SK-N-SH treated with all-trans-retinoic acid at 6 μM for 48 hours (cell line): ENCODE measurements around the gene PSAPL1.

Source experiments
- ATAC-seq: fragments of 200-7000 bp; cut with Tn5 transposase; 3 replicates; pipeline ENCODE4 v1.9.1; 2020; ENCODE audit warnings: mild to moderate bottlenecking, moderate library complexity
- ARNTL ChIP-seq: fragments of 450-650 bp; formaldehyde crosslinking; IDR thresholded peaks from 2 replicates; pipeline ENCODE4 v1.5.0; 2020; ENCODE audit warnings: low read depth, mild to moderate bottlenecking, moderate library complexity, borderline replicate concordance
- BACH2 ChIP-seq: fragments of 250-450 bp; sonication (Bioruptor Pico); IDR thresholded peaks from 2 replicates; pipeline ENCODE4 v1.9.0; 2021; ENCODE audit warnings: mild to moderate bottlenecking, borderline replicate concordance
- CSDC2 ChIP-seq: fragments of 250-450 bp; sonication (Bioruptor Pico); IDR thresholded peaks from 2 replicates; pipeline ENCODE4 v1.5.0; 2020; ENCODE audit warnings: mild to moderate bottlenecking, moderate library complexity
- CSRNP3 ChIP-seq: fragments of 250-450 bp; sonication (Bioruptor Pico); IDR thresholded peaks from 2 replicates; pipeline ENCODE4 v1.5.1; 2021; ENCODE audit warnings: mild to moderate bottlenecking, moderate library complexity
- ESRRG ChIP-seq: fragments of 250-450 bp; sonication (Bioruptor Pico); IDR thresholded peaks from 2 replicates; pipeline ENCODE4 v1.6.1; 2021; ENCODE audit warnings: mild to moderate bottlenecking
- GLIS3 ChIP-seq: fragments of 250-450 bp; sonication (Bioruptor Pico); IDR thresholded peaks from 2 replicates; pipeline ENCODE4 v1.5.0; 2020; ENCODE audit warnings: mild to moderate bottlenecking, moderate library complexity
- OSR1 ChIP-seq: fragments of 250-450 bp; sonication (Bioruptor Pico); IDR thresholded peaks from 2 replicates; pipeline ENCODE4 v1.8.0; 2022; ENCODE audit warnings: moderate library complexity, mild to moderate bottlenecking, inconsistent platforms
- PATZ1 ChIP-seq: fragments of 250-450 bp; sonication (Bioruptor Pico); IDR thresholded peaks from 2 replicates; pipeline ENCODE4 v1.8.0; 2020; ENCODE audit warnings: mild to moderate bottlenecking, moderate library complexity, borderline replicate concordance
- POU6F1 ChIP-seq: fragments of 250-450 bp; sonication (Bioruptor Pico); IDR thresholded peaks from 2 replicates; pipeline ENCODE4 v1.8.0; 2021; ENCODE audit warnings: low read depth, mild to moderate bottlenecking, moderate library complexity, borderline replicate concordance
- PPARA ChIP-seq: fragments of 250-450 bp; sonication (Bioruptor Pico); IDR thresholded peaks from 2 replicates; pipeline ENCODE4 v1.5.0; 2020; ENCODE audit warnings: mild to moderate bottlenecking, borderline replicate concordance
- RARB ChIP-seq: fragments of 250-450 bp; sonication (Bioruptor Pico); IDR thresholded peaks from 2 replicates; pipeline ENCODE4 v1.8.0; 2021; ENCODE audit warnings: mild to moderate bottlenecking, moderate library complexity
- SNAI2 ChIP-seq: fragments of 250-450 bp; sonication (Bioruptor Pico); IDR thresholded peaks from 2 replicates; pipeline ENCODE4 v1.5.0; 2020; ENCODE audit warnings: mild to moderate bottlenecking, moderate library complexity
- TCF4 ChIP-seq: fragments of 250-450 bp; sonication (Bioruptor Pico); IDR thresholded peaks from 2 replicates; pipeline ENCODE4 v1.8.0; 2021; ENCODE audit warnings: mild to moderate bottlenecking, moderate library complexity, borderline replicate concordance
- TOX ChIP-seq: fragments of 250-450 bp; sonication (Bioruptor Pico); IDR thresholded peaks from 2 replicates; pipeline ENCODE4 v1.8.0; 2021; ENCODE audit warnings: mild to moderate bottlenecking, moderate library complexity, borderline replicate concordance
- ZC3H10 ChIP-seq: fragments of 250-450 bp; sonication (Bioruptor Pico); IDR thresholded peaks from 2 replicates; pipeline ENCODE4 v1.5.1; 2021; ENCODE audit warnings: mild to moderate bottlenecking, moderate library complexity
- ZFP3 ChIP-seq: fragments of 250-450 bp; sonication (Bioruptor Pico); IDR thresholded peaks from 2 replicates; pipeline ENCODE4 v1.5.0; 2020; ENCODE audit warnings: mild to moderate bottlenecking, moderate library complexity
- ZFP30 ChIP-seq: fragments of 450-650 bp; formaldehyde crosslinking; IDR thresholded peaks from 2 replicates; pipeline ENCODE4 v1.5.0; 2022; ENCODE audit warnings: mild to moderate bottlenecking, moderate library complexity
- ZNF565 ChIP-seq: fragments of 450-650 bp; formaldehyde crosslinking; conservative IDR thresholded peaks from 2 replicates; pipeline ENCODE4 v1.5.0; 2020; ENCODE audit warnings: low read depth, mild to moderate bottlenecking, moderate library complexity
- ZNF70 ChIP-seq: fragments of 450-650 bp; formaldehyde crosslinking; IDR thresholded peaks from 2 replicates; pipeline ENCODE4 v1.5.0; 2020; ENCODE audit warnings: mild to moderate bottlenecking, moderate library complexity
- ZNF8 ChIP-seq: fragments of 450-650 bp; formaldehyde crosslinking; IDR thresholded peaks from 2 replicates; pipeline ENCODE4 v1.5.0; 2020; ENCODE audit warnings: mild to moderate bottlenecking, moderate library complexity
- TF ChIP-seq, protein P1 (sequence below): fragments of 250-450 bp; sonication (Bioruptor Pico); IDR thresholded peaks from 2 replicates; pipeline ENCODE4 v1.5.1; 2020; ENCODE audit warnings: low read depth, mild to moderate bottlenecking, moderate library complexity
- TF ChIP-seq, protein P2 (sequence below): fragments of 250-450 bp; sonication (Bioruptor Pico); IDR thresholded peaks from 2 replicates; pipeline ENCODE4 v1.5.0; 2020; ENCODE audit warnings: mild to moderate bottlenecking, moderate library complexity

PSAPL1 gene

GRCh38 chr4:7422898-7423180 is 11.9 kb downstream of the PSAPL1 start:
- TF ChIP-seq ZNF8 (no peak), CSRNP3 (no peak), OSR1 (CRISPR knock-in tag) (no peak), ZFP30 (CRISPR knock-in tag) (no peak), TCF4 (CRISPR knock-in tag) (no peak), ESRRG (CRISPR knock-in tag) (no peak), ZFP3 (CRISPR knock-in tag) (no peak), ZNF565 (no peak), SNAI2 (CRISPR knock-in tag) (no peak), CSDC2 (CRISPR knock-in tag) (no peak), GLIS3 (no peak), ARNTL (no peak), PATZ1 (CRISPR knock-in tag) (no peak), ZNF70 (CRISPR knock-in tag) (no peak), BACH2 (CRISPR knock-in tag) (no peak), RARB (CRISPR knock-in tag) (no peak), POU6F1 (CRISPR knock-in tag) (no peak), ZC3H10 (CRISPR knock-in tag) (no peak)
- TF ChIP-seq, protein P1, sequence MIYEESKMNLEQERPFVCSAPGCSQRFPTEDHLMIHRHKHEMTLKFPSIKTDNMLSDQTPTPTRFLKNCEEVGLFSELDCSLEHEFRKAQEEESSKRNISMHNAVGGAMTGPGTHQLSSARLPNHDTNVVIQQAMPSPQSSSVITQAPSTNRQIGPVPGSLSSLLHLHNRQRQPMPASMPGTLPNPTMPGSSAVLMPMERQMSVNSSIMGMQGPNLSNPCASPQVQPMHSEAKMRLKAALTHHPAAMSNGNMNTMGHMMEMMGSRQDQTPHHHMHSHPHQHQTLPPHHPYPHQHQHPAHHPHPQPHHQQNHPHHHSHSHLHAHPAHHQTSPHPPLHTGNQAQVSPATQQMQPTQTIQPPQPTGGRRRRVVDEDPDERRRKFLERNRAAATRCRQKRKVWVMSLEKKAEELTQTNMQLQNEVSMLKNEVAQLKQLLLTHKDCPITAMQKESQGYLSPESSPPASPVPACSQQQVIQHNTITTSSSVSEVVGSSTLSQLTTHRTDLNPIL (CRISPR knock-in tag), result no peak
- TF ChIP-seq, protein P2, sequence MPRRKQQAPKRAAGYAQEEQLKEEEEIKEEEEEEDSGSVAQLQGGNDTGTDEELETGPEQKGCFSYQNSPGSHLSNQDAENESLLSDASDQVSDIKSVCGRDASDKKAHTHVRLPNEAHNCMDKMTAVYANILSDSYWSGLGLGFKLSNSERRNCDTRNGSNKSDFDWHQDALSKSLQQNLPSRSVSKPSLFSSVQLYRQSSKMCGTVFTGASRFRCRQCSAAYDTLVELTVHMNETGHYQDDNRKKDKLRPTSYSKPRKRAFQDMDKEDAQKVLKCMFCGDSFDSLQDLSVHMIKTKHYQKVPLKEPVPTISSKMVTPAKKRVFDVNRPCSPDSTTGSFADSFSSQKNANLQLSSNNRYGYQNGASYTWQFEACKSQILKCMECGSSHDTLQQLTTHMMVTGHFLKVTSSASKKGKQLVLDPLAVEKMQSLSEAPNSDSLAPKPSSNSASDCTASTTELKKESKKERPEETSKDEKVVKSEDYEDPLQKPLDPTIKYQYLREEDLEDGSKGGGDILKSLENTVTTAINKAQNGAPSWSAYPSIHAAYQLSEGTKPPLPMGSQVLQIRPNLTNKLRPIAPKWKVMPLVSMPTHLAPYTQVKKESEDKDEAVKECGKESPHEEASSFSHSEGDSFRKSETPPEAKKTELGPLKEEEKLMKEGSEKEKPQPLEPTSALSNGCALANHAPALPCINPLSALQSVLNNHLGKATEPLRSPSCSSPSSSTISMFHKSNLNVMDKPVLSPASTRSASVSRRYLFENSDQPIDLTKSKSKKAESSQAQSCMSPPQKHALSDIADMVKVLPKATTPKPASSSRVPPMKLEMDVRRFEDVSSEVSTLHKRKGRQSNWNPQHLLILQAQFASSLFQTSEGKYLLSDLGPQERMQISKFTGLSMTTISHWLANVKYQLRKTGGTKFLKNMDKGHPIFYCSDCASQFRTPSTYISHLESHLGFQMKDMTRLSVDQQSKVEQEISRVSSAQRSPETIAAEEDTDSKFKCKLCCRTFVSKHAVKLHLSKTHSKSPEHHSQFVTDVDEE (CRISPR knock-in tag), result no peak
- ATAC-seq, result no peak

DNA sequence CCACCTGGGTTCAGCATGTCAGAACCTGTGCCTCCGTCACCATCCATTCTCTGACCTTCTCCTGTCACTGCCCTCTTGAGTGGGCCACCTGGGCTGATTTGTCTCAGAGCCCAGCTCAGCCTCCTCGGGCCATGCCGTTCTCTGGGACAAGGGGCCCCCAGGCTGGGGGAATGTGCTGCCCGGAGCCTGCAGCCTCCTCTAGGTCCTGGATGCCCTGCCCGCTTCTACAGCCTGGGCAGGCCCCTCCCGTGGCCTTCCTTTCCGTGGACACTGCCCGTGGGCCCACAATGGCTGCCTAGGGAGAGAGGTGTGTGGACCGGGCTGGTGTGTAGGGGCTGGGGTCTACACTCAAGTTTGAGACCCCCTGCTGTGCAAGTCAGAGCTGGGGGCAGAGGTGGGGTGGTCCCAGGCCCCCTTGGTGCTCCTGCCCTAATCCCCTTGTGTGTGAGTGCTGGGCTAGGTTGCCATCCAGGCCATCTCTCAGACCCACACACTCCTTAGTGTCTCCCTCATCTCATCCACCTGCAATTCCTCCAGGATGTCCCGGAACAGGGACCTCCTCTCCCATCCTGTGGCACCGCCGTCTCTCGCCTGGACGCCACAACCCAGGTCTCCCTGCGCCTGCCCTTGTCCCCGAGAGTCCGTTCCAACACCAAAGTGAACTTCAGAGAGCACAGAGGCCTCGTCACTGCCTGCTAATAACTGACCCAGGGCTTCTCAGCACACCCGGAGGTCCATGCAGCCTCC is 12.4 kb downstream of the PSAPL1 start:
- TF ChIP-seq, protein P1 (CRISPR knock-in tag), result no peak
- TF ChIP-seq GLIS3, result no peak
- TF ChIP-seq TOX (CRISPR knock-in tag), result no peak
- TF ChIP-seq POU6F1 (CRISPR knock-in tag), result no peak
- no peak for TF ChIP-seq TCF4 (CRISPR knock-in tag)
- TF ChIP-seq PPARA (CRISPR knock-in tag), result no peak
- TF ChIP-seq CSDC2 (CRISPR knock-in tag), result no peak
- TF ChIP-seq, all 23 proteins: peak for 0
- no peak for ATAC-seq
